Fibroblast of skin of abdomen (primary cell): Measurements from ENCODE around the gene MT1F. TPM values are rescaled to one million over a fixed set of nuclear protein-coding genes. Genes with fewer than 3 reads are reported as not detected.
A peak's percentile ranks its signal among the peaks of the same experiment; 100 is the strongest.
"Not testable (repeated sequence)": the region's sequence is repeated elsewhere in the genome, so short reads cannot be mapped to it uniquely, and the experiment has no call there.

Experiments used
- DNase-seq: peaks from one replicate; pipeline ENCODE4 v3.0.0-alpha.2; 2013
- polyA plus RNA-seq, 2 experiments: library from polyadenylated mRNA; unstranded; fragments of 120-200 nt; gene quantifications; one replicate each; pipeline ENCODE4 v1.2.1, GENCODE V29; 2013; ENCODE audit not compliant: insufficient read length in 2 of 2

The MT1F gene
- 0.93 TPM for polyA plus RNA-seq (2013, experiment 1 of 2; ENCODE audit: insufficient read length)
- 0.77 TPM for polyA plus RNA-seq (2013, experiment 2 of 2; ENCODE audit: insufficient read length)

DNA sequence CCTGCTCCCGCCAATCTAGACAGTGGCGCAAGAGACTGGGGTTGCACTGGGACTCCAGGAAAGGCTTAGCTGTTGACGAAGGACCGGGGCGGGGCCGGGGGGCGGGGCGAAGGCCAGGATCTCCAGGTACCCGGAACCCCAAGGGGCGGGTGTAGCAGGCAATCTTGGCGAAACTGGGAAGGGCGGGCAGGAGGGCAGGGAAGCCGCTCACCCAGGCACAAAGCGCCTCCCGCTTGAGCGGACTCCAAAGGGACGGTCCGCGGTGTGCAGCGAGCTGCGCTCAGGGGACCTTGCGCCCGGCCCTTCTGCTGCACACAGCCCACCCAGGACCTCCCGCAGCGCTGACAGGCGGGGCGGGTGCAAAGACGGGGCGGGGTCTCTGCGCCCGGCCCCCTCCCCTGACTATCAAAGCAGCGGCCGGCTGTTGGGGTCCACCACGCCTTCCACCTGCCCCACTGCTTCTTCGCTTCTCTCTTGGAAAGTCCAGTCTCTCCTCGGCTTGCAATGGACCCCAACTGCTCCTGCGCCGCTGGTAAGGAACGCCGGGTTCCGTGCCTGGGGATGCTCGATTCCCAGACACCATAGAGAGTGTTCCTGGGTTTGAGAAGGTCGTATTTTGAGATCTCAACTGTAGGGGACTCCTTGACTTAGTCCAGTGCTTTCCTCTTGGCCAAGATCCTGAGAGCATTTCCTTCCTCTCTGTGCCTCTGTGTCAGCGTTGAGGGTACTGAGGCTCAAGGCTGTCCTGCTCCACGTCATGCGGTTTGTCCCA lies at the start of gene MT1F:
MT1F (plus strand) TSS at position 405 of the 772 bp plus-strand sequence; CDS start at position 505, 100 bp downstream.
- DNase-seq: no peak

DNA sequence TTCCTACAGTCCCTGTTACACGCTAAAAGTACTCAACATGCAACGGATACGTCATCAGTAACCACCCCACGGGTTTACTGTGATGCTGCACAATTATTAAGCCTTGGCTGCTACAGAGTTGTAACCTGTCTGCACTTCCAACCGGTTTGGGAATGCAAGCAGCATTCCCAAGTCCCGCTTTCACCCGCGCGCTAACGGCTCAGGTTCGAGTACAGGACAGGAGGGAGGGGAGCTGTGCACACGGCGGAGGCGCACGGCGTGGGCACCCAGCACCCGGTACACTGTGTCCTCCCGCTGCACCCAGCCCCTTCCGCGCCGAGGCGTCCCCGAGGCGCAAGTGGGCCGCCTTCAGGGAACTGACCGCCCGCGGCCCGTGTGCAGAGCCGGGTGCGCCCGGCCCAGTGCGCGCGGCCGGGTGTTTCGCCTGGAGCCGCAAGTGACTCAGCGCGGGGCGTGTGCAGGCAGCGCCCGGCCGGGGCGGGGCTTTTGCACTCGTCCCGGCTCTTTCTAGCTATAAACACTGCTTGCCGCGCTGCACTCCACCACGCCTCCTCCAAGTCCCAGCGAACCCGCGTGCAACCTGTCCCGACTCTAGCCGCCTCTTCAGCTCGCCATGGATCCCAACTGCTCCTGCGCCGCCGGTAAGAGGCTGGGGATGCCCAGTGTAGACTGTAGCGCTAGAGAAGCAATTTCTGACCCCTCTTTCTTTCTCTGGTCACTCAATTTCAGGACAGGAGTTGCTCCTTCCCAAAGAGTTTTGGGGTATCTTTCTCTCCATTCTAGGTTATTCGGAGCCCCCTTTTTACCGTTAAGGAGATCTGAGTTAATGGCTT lies 49.5 kb upstream of the MT1F start, which contains the start of gene MT2A:
MT2A (plus strand) TSS at position 542 of the 833 bp plus-strand sequence; CDS start at position 614, 72 bp downstream.
- peak; percentile 97 for DNase-seq

DNA sequence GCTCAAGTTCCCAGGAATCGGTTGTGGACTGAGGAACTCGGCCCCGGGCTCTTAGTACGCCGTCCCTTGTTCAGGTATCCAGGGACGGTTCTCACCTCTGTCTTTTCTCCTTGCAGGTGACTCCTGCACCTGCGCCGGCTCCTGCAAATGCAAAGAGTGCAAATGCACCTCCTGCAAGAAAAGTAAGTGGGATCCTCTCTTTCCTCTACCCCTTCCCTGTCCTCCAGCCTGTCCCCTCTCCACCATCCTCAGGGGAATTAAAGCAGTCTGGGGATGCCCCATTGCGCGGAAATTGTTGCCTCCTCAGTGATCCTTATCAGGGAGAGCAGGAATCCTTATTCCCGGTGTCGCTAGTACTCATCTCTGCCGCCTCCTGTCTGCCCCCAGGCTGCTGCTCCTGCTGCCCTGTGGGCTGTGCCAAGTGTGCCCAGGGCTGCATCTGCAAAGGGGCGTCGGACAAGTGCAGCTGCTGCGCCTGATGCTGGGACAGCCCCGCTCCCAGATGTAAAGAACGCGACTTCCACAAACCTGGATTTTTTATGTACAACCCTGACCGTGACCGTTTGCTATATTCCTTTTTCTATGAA lies 48.8 kb upstream of the MT1F start:
- no peak for DNase-seq

DNA sequence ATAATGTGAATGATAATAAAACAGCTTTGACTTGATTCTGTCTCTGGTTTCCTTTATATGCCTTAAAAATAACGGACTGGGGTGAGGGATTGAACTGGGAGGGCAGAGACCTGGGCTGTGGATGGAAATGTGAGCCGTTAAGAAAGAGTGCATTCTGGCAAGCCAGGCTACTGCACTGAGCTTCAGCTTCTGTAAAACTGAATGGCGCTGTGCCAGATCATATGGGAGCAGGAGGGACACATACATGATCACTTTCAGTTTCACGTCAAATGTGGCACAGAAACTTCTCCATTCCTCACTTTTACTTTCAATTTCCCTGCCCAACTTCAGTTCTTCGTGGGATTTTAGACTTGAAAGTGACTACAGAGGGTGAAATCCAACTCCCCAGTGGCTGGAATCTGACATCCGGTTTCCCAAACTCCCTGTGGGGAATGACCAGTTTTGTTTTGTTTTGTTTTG lies 48.3 kb upstream of the MT1F start:
- peak; percentile 79 for DNase-seq

DNA sequence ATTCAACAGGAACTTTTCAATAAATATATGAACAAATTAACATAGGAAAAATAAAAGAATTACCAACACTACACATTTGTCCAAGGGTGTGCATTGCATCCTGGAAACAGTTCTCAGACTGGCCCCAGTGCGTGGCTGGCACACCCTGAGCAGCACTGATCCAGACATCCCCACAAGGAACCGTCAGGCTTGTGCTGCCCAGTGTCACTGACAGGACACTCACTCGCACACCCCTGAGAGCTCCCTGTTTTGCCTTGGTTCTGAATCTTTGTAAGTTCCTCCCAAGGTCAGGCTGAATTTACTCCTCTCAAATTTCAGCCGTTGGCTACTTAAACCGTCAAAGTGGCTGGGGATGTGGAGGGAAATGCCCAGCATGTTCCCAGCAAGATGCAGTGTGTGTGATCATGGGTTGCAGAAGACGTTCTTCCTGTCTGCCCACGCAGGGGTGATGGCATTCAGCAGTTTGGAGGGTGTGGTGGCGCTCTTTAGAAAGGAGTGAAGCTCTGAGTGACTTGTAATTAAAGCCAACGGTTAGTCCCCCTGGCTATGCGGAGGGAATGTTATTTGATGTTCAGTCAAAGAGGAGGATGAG lies 47.6 kb upstream of the MT1F start:
- peak; percentile 57 for DNase-seq

DNA sequence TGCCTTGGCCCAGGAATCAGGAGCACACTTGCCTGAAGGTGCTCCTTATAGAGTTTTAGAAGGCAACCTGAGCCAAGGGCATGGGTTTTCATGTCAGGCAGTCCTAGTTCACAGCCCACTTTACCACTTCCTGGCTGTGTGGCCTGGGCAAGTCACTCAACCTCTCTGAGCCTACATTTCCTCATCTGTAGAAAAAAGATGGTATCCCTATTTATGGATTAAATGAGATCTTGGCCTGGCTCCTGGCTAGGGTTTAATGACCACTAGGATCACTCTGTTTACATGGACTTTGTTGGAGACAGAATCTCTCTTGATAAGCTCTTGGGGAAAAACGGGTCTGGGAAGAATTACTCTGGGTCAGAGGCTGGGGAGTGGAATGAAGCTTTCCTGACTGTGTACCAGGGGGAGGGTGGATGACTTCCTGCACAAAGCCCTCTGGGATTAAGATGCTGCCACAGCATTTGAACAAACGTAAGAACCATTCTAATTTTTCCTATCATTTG lies 47.1 kb upstream of the MT1F start:
- DNase-seq: no peak

DNA sequence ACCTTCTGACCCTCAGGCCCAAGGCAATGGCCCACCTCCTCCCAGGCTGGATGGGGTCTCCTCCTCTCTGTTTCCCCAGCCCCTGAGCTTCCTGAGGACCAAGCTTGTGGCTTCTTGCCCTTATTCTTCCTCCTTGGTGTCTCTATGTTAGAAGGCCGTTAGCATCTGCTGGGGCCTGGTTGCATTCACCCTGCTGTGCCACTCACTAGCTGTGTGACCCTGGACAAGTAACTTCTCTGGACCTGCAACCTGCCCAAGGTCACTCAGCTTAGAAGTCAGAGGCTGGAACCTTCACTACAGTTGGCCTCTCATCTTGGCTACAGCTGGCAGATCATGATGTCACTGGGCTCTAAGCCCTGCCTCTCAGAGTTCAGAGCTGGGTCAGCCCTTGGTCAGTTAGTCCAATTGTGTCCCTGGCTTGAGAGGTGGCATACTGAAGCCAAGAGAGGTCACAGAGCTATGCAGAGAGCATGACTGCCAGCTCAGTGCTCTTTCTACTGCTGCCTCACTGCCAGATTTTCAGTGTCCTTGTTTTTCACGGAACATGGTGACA lies 46.4 kb upstream of the MT1F start:
- no peak for DNase-seq

DNA sequence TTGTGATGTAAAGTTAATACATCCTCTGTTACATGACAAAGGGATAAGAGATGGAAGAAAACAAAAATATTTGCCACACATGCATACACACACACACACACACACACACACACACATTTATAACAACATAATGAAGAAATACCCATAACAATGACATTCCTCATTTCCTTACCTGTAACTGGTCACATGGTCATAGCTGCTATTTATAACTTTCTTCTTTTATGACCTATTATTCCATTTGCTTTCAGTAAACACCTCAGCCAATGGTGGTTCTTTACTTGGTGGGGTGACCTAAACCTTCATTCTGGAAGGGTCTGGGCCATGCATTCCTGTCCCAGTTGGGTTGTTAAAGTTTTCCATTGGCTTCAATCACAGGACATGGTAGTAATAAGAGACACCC lies 44.1 kb upstream of the MT1F start:
- DNase-seq: no peak

DNA sequence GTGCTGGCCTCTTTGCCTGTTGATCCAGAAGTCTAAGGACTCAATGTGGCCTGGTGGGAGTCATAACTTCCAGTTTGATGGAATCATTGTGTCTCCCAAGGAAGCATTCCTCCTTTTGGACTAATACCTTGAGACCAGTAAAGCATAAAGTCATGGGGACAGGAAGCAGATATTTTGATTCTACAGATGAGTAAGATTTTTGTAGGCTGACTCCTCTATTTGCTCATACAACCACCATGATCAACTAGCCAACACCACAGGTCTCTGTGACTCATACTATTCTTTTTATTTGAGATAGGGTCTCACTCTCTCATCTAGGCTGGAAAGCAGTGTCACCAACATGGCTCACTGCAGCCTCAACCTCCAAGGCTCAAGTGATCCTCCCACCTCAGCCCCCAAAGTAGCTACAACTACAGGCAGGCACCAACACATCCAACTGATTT lies 43.2 kb upstream of the MT1F start:
- DNase-seq: peak; percentile 74

DNA sequence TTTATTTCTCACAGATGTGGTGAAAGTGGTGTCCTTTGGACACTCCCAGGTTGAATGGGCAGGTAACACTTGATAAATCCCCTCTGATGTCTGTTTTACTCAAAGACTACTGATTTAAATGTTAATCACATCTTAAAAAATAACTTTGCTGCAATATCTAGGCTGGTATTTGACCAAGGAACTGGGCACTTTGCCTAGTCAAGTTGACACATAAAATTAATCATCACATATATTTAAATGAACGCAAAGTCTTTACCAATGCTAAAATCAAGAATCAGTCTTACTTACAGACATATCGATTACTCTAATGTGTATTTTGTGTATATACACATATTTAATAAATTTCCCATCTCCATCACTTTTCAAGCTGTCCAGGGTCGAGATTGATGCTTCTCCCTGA lies 42.4 kb upstream of the MT1F start:
- DNase-seq: peak; percentile 46

DNA sequence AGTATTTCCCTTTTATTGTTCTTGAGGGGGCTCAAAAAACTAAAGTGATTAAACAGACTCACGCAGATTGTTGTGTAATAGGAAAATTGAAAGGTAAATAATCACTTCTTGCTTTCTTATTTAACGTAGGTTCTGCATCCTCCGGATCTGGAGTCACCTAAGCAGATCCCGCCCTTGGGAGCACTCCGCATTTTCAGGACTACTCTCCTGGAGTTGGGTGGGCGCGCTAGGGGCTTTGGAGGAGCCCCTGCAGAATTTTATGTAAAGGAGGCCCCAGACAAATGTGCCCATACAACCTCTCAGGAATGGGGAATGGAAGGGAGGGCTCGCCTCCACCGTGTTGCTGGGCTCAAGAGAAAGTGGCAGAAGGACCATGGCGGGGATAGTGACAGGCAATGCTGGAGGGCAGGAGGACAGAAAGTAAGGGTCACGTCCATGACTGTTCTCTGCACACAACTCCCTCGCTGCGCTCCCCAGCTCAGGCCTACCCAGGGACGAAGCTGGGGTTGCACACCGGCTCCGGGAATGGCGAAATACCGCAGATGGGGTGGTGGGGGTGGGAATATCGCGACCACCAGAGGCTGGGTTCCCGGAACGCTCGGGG lies 41.0 kb upstream of the MT1F start:
- DNase-seq: no peak

DNA sequence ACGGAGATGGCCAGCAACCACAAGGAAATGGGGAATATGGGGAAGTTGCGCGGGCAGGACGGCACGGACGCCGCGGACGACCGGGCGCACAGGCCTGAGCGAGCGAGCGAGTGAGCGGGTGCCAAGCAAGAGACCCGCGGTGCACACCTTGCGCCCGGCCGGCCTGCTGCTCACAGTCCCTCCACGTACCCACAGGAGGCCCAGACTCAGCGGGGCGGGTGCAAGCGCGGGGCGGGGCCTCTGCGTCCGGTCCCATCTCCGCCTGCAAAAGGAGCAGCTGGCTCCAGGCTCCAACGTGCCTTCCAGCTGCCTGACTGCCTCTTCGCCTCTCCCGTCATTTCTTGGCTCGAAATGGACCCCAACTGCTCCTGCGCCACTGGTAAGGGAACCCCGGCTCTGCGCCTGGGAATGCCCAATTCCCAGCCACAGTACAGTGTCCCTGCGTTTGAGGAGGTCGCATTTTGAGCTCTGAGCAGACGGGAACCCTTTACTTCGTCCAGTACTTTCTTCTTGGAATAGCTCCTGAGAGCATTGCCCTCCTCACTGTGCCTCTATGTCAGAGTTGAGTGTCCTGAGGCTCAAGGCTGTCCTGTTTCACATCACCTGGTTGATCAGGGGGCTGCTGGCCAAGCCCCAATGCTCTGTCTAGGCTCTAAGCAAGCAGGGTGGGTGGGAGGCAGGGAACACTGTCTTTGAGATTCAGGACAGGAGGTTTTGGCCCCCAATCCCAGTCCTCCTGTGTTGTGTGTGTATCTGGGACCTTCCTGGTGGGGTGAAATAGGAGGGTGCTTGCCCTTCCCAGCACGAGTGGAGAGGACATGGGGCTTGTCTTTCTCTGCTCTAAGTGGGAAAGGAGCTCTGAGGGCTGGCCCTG lies 40.3 kb upstream of the MT1F start:
- DNase-seq: peak; percentile 58

DNA sequence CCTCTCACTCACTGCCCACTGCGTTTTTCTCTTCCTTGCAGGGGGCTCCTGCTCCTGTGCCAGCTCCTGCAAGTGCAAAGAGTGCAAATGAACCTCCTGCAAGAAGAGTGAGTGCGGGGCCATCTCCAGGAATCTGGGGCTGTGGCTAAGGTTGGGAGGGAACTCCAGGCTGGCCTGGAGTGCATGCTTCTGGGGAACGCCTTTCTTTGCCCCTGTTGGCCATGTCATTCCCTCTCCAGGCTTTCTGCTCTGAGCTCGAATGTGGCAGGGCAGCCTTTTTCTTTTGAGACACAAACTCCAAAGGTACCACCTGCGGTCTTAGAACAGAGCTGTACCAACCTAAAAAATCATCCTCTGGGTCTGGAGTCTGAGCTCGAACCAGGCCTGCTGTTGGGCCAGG lies 39.6 kb upstream of the MT1F start:
- DNase-seq: no peak

DNA sequence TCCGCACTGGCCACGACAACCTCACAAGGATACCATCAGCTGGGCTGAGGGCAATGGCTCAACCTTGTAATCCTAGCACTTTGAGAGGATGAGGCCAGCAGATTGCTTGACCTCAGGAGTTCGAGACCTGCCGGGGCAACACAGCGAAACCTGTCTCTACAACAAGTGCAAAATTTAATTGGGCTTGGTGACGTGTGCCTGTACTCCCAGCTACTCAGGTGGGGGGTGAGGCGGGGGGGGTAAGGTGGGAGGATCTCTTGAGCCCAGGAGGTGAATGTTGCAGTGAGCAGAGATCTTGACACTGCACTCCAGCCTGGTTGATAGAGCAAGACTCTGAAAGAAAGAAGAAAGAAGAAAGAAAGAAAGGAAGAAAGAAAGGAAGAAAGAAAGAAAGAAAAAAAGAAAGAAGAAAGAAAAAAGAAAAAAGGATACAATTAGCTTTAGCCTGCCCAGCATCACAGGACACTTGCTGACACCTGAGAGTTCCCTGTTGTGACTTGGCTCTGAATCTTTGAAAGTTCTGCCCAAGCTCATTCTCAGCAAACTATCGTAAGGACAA lies 37.3 kb upstream of the MT1F start:
- no peak for DNase-seq

DNA sequence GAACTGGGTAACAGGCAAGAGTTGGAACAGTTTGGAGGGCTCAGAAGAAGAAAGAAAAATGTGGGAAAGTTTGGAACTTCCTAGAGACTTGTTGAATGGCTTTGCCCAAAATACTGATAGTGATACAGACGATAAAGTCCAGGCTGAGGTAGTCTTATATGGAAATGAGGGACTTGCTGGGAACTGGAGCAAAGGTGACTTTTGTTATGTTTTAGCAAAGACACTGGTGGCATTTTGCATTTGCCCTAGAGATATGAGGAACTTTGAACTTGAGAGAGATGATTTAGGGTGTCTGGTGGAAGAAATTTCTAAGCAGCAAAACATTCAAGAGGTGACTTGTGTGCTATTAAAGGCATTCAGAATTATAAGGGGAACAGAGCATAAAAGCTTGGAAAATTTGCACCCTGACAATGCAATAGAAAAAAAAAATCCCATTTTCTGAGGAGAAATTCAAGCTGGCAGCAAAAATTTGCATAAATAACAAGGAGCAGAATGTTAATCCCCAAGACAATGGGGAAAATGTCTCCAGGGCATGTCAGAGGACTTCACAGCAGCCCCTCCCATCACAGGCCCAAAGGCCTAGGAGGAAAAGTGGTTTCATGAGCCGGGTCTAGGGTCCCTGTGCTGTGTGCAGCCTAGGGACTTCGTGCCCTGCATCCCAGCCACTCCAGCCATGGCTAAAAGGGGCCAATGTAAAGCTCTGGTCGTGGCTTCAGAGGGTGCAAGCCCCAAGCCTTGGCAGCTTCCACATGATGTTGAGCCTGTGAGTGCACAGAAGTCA lies 35.9 kb upstream of the MT1F start:
- DNase-seq: not testable (repeated sequence)

DNA sequence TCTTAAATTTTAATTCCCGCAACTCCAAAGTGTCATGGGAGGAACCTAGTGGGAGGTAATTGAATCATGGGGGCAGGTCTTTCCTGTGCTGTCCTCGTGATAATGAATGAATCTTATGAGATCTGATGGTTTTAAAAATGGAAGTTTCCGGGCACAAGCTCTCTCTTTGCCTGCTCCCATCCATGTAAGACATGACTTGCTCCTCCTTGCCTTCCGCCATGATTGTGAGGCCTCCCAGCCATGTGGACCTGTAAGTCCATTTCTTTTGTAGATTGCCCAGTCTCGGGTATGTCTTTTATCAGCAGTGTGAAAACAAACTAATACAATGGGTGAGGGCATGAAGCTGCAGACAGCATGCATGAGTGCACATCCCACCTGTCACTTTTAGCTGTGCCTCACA lies 34.6 kb upstream of the MT1F start:
- DNase-seq: not testable (repeated sequence)

DNA sequence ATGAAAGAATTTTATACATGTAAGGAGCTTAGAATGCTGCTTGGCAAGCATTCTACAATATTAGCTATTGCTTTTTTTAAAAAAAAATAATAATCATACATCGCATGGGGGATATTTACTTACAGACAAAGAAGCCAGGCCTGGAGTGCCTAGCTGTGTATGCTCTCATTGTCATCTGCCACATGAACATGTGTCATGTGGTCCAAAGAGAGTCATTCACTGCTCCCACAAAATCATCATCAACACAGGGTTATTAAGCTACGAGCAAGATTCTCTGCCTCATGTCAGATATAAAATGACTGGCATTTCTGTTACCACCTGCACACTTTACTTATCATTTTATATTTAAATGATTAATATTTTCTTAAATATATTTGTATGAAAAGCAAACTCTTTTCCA lies 34.1 kb upstream of the MT1F start:
- DNase-seq: no peak

DNA sequence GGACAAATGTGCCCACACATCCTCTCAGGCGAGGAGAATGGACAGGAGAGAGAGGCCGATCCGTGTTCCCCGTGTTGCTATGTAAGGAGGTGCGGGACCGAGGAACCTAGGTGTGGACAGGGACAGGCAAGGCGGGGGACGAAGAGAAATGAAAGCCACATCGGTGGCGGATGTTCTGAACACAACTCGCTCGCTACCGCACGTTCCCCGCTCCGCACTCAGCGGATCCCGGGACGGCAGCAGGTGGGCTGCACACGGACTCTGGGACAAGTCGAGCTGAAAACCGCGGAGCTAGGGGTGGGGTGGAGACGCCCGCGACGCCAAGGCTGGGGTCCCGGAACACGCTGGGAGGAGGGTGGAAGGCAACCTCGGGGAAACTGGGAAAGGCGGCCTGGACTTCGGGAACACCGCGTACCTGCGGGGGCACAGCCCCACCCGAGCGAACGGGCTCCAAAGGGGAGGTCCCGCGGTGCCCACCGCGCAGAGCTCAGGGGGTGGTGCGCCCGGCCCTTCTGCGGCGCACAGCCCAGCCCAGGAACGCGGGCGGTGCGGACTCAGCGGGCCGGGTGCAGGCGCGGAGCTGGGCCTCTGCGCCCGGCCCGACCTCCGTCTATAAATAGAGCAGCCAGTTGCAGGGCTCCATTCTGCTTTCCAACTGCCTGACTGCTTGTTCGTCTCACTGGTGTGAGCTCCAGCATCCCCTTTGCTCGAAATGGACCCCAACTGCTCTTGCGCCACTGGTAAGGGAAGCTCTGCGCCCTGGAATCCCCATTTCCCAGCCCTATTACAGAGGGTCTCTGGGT lies 32.4 kb upstream of the MT1F start, which contains the start of gene MT1E:
MT1E (plus strand) TSS at position 642 of the 803 bp plus-strand sequence; CDS start at position 713, 71 bp downstream.
- DNase-seq: peak; percentile 86
